ENCODE data around the gene JAK1.
"Not testable (repeated sequence)": the region's sequence is repeated elsewhere in the genome, so short reads cannot be mapped to it uniquely, and the experiment has no call there.

JAK1 gene

DNA sequence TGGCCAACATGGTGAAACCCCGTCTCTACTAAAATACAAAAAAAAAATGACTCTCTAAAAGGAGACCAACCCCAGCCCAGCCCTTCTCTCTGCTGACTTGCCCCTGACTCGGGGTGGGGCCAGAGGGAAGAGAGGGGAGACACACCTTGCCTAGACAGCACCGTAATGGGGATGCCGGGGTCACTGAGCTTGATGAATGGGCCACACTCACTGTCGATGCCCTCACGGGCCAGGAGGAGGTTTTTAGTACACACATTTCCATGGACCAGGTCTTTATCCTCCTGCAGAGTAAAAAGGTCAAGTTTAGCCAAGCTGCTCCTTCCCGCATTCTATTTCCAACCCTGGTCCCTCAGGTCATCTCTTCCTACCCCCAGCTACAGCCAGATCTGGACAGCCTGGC lies 121.7 kb downstream of the JAK1 start:
- in situ Hi-C loops (cut with MboI; ENCODE audit: low sequenced_read_pairs) = loop anchor here (25.0 kb wide), 1 partner anchor 582 kb away; no protein-coding TSS in a partner anchor

DNA sequence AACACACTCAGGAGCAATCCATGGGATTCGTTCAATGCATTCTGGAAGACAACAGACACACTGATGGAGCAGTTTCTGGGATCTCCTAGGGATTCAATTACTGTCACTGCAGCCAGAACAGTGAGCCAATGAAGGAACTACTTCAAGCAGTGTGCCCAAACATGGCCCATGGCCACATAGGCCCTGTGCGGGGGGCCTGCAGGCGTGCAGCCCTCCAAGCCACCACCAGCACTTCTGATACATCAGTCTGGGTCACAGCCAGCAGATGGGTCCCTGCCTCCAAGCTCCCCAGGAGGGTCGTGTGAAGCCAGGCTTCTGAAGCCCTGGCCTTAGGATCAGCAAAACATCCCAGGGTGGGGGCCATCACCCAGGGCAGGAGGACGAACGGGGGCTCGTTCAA lies 122.2 kb downstream of the JAK1 start:
- in situ Hi-C loops (cut with MboI; ENCODE audit: low sequenced_read_pairs) = loop anchor here (25.0 kb wide), 1 partner anchor 582 kb away; no protein-coding TSS in a partner anchor

DNA sequence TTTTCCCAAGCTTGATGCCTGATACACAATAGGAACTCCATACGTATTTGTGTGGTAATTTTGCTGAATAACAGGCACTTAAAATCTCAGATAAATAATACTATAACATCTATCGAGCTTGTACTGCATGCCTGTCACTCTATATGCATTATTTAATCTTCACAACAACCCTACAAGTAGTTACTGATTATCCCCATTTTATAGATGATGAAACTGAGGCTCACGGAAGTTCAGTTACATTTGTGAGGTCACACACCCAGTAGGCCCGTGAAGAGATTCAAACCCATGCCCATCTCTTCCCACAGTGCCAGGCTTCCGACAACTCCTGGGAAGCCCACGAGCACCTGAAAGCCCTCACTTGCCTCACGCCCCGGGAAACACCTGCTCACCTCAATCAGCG lies 122.7 kb downstream of the JAK1 start:
- in situ Hi-C loops (cut with MboI; ENCODE audit: low sequenced_read_pairs) = loop anchor here (25.0 kb wide), 1 partner anchor 581 kb away; no protein-coding TSS in a partner anchor

DNA sequence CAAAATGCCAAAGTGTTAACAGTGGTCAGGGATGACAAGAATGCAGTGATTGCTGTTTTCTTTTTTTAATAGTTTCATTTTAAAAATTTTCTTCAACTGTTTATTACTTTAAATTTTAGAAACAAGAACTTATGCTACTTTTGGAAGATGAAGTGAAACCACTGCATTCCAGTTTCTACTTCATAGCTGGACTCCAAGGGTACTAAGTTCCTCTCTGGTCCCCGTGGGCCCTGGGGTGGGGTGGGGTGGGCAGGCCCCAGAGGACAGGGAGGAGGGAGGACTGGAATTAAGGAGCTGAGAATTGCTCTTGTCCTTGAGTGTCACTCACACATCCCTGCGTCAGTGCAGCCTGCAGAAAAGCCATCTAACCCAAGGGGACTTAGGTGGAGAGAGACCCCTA lies 124.1 kb downstream of the JAK1 start:
- in situ Hi-C loops (cut with MboI; ENCODE audit: low sequenced_read_pairs) = loop anchor here (25.0 kb wide), 1 partner anchor 580 kb away; no protein-coding TSS in a partner anchor

DNA sequence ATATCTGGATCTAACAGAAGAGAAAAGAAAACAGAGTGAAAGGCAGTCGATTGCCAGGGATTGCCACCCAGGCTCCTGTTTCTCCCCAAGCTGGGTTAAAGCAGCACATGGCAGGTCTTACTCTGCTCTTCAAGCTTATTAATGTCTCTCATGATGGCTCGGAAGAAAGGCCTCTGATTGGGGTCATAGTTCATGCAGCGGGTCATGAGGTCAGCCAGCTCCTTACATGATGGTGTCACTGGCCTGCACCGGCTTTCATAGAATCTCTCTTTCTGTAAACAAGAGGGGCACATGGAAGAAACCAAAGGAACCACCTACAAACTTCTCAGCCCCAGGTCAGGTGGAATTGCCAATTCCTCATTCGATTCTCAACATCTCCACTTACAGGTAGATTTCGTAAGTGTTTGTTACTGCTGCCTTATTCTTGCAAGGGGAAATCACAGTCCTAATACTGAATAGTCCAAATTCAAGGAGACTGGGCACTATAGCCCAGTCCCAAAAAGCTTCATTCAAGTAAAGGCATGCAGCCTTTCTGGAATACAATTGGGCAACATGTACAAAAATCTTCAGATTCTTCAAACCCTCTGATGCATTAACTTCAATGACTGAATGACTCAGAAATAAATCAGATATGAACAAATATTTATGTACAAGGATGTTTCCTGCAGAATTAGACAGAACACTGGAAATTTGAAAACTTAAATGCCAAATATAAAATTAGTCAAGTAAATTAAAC lies 124.9 kb downstream of the JAK1 start:
- in situ Hi-C loops (cut with MboI; ENCODE audit: low sequenced_read_pairs) = loop anchor here (25.0 kb wide), 1 partner anchor 579 kb away; no protein-coding TSS in a partner anchor

DNA sequence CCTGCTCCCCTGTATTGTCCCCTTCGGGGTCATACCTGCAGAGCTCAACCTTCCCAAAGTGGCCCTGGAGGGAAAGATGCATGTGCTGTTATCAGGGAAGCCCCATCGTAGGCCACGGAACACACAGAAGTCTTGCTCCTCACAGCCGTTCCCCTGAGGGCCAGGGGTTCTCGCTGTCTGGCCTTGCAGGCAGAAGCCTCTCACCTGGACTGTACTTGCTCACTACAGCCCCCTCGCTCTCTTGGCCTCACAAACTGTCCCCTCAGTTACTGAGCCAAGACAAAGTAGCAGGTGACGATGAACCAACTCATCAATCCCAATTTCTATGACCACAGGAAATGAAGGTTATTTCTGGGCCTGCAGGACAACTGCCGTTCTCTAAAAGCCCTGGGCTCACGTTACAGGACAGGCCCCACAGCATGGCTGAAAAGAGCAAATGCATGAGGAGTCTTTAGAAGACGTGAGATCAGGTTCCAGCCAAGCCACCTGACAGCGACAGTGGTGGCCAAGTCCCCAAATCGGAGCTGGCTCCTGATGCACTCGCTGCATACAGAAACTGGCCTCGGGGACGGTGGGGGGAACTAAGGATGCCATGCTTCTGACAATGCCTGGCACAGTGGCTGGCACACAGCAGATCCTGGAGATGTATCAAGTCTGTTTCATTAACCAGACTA lies 126.5 kb downstream of the JAK1 start:
- in situ Hi-C loops (cut with MboI; ENCODE audit: low sequenced_read_pairs) = loop anchor here (25.0 kb wide), 1 partner anchor 578 kb away; no protein-coding TSS in a partner anchor

DNA sequence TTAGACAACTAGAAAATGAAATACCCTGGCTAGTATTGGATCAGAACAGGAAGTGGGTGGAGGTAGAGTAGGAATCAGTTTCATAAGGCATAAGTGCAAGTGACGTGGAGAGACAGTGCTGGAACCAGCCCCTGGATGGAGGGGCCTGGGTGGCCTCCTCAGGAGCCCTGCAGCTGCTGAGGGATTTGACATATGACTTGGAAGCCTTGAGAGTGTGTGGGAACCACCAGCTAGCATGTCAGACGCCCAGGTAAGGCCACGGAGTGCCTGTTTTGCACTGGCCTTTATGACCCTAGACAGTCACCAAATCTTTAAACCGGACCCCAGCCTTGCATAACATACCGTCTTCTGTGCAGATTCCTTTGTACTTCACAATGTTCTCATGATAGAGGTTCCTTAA lies 127.1 kb downstream of the JAK1 start:
- in situ Hi-C loops (cut with MboI; ENCODE audit: low sequenced_read_pairs) = loop anchor here (25.0 kb wide), 1 partner anchor 577 kb away; no protein-coding TSS in a partner anchor

DNA sequence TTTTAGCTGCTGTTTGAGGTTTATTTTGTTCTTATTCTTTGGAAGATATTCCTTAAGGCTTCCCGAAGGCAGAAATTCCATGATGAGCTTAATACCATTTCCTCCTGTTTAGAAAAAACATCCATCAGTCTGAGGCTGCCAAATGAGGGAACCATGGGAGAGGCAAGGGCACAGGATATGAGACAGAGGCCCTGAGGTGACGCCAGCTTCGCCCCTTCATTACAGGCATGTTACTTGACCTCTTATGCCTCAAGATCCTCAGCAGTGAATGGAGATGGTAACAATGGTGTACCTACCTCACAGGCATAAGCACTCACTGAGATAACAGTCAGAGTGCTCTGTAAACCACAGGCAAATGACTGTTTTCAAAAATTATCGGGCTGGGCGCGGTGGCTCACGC lies 127.9 kb downstream of the JAK1 start:
- in situ Hi-C loops (cut with MboI; ENCODE audit: low sequenced_read_pairs) = loop anchor here (25.0 kb wide), 1 partner anchor 576 kb away; no protein-coding TSS in a partner anchor

DNA sequence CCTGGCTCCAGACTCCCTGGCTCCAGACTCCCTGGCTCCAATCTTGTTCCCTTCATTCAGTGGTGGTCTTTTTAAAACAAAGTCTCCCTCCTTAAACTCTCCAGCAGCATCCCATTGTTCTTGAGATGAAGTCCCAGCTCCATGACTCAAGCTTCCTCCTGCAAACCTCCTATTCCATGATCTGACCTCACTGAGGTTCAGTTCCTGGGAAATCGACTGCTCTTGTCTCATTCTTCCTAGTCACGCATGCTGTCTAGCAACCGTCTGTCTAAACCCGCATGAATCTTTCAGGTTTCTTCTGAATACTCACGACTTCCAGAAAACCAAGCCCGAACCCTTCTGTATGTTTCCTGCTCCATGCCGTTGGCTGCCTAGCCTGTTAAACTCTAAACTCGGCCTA lies 129.5 kb downstream of the JAK1 start:
- in situ Hi-C loops (cut with MboI; ENCODE audit: low sequenced_read_pairs) = loop anchor here (25.0 kb wide), 1 partner anchor 575 kb away; no protein-coding TSS in a partner anchor

DNA sequence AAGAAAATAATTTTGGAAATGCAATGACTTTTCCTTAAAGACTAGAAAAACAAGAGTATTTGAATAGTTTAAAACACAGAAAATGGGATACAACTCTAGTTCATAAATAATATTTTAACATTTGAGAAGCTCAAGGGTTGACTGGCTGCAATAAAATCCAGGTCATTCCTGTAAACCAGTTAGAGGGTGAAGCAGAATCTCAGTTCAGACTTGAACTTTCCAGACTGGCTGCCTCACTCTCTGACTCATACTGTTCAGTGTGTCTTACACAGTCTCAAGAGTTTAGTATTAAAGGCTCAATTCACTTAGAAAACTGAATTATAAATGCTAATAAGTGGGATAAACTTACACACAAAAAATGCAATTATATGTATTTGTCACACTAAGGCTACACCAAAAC lies 131.6 kb downstream of the JAK1 start:
- in situ Hi-C loops (cut with MboI; ENCODE audit: low sequenced_read_pairs) = loop anchor here (25.0 kb wide), 1 partner anchor 572 kb away; no protein-coding TSS in a partner anchor

DNA sequence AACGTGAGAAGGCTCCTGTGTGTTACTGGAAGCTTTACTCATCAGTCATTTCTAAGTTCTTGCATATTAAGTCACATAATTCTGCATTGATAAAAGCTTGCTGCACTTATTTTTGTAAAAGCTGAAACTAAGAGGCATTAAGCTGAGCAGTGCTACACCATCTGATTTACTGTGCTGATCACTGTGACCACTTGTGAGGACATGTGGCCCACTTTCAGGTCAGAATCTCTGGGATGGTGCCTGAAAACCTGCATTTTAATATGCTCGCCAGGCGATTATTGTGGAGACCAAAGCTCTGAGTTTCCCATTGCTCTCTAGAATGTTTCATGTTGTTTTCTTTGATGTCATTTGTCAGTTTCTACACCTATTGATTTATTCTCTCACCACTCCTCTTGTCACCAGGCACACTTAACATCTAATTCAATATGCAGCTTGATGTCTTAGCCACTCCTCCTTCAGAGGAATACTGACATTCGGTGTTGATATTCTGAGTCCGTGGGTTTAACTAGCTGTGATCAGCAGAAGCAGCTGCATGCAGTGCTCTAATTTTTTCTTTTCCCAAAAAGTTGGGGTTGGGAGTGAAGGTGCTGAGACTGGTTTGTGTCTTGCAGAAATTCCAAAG lies 136.2 kb downstream of the JAK1 start:
- in situ Hi-C loops (cut with MboI; ENCODE audit: low sequenced_read_pairs) = loop anchor here (25.0 kb wide), 1 partner anchor 568 kb away; no protein-coding TSS in a partner anchor

DNA sequence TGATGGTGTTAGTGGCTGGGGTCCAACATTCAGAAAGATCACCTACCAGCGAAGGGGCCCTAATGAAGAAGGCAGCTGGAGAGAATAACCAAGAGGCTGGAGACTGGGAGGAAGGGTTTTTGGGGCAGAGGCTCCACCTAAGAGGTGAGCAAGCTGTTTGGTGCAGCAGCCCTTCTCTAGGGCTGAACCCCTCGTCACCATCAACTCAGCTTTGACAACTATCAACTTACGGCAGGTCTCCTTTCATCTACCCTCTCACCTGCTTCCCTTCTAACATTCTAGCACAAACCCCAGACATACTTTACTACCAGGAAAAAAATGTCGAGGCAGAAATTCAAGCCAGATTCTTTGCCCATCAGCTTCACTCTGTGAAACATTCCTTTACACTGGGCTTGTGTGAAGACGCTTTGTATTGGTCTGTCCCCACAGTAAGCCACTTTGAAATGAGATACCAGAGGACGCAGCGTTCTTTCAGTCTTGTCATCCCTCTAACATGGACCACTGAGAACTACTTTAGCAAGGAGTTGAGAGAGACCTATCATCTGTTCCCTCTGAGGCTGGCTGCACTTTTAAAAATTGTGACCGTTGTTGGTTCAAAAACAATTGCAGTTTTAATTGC lies 136.8 kb downstream of the JAK1 start:
- in situ Hi-C loops (cut with MboI; ENCODE audit: low sequenced_read_pairs) = loop anchor here (25.0 kb wide), 1 partner anchor 567 kb away; no protein-coding TSS in a partner anchor

DNA sequence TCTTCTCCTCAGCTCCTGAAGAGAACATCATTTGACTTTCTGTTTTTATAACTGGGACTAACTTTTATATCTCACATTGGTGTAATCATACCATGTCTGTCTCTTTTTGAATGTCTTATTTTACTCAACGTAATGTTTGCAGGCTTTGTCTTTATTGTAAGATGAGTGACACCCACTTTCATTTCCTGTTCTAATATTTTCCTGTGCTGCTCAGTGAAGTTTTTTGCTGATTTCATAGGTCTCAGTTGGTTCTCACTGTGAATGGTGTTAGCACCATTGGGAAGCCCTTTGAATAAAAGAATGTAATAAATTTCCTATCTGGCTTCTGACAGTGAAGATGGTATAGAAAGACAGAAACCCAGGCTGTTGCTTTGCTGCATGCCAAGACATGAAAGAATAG lies 137.5 kb downstream of the JAK1 start:
- in situ Hi-C loops (cut with MboI; ENCODE audit: low sequenced_read_pairs) = loop anchor here (25.0 kb wide), 1 partner anchor 567 kb away; no protein-coding TSS in a partner anchor

DNA sequence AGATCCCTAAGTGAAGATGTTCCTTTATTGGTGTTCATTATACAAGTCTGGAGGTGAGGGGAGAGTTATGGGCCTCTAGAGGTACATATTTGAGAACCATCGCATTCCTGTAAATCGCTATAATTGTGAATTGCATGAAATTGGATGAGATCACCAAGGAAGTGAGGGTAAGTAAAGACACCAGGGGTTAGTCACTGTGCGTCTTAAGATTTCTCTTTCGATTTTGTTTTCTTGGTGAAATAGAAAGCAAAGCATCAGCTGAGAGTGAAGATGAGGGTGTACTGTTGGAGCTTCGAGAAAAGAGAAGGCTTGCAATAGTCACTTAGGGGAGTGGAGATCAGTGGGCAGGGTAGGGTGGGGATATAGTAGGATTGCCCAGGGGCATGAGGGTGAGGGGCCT lies 139.4 kb downstream of the JAK1 start:
- in situ Hi-C loops (cut with MboI; ENCODE audit: low sequenced_read_pairs) = loop anchor here (25.0 kb wide), 1 partner anchor 565 kb away; no protein-coding TSS in a partner anchor

DNA sequence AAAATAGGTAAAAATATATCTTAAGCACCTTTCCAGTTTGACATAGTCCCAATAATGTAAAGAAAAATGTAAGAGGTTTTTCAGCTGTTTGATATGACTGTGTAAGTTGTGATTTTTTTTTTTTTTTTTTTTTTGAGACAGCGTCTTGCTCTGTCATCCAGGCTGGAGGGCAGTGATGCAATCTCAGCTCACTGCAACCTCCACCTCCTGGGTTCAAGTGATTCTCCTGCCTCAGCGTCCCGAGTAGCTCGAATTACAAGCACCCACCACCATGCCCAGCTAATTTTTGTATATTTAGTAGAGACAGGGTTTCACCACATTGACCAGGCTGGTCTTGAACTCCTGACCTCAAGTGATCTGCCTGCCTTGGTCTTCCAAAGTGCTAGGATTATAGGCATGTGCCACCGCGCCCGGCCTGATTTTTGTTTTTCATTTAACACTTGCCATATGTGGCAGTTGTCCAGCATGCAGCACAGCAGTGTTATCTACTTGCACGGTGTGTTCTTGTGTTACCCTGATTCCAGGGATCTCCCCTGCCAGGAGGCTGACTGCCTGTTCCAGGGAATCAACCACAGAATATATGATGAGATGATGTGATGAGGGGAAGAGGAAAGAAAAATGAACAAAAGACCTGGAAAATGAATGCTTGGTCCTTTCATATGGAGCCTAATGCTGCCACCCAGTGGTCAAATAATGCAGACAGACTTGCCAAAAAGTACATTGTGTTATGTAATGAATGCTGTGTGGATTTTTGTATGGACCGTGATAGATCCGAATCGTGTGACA lies 142.5 kb downstream of the JAK1 start:
- in situ Hi-C loops (cut with MboI; ENCODE audit: low sequenced_read_pairs) = no loop called here

DNA sequence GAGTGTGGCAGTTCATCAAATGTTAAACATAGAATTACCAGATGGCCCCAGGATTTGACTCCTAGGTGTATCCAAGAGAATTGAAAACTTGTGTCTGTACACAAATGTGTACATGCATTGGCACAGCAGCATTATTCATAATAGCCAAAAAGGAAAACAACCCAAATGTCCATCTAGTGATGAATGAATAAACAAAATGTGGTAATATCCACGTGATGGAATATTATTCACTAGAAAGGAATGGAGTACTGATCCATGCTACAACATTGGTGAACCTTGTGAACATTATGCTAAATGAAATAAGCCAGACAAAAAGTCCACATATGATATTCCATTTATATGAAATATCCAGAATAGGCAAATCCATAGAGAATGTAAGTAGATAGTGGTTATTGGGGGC lies 143.7 kb downstream of the JAK1 start:
- in situ Hi-C loops (cut with MboI; ENCODE audit: low sequenced_read_pairs) = no loop called here

DNA sequence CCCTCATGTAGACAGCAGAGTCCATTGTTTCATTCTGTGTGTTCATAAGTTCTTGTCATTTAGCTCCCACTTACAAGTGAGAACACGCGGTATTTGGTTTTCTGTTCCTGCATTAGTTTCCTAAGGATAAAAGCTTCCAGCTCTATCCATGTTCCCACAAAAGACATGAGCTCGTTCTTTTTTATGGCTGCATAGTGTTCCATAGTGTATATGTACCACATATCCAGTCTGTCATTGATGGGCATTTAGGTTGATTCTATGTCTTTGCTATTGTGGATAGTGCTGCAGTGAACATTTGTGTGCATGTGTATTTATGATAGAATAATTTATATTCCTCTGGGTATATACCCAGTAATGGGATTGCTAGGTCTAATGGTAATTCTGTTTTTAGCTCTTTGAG lies 145.8 kb downstream of the JAK1 start:
- in situ Hi-C loops (cut with MboI; ENCODE audit: low sequenced_read_pairs) = not testable (repeated sequence)

DNA sequence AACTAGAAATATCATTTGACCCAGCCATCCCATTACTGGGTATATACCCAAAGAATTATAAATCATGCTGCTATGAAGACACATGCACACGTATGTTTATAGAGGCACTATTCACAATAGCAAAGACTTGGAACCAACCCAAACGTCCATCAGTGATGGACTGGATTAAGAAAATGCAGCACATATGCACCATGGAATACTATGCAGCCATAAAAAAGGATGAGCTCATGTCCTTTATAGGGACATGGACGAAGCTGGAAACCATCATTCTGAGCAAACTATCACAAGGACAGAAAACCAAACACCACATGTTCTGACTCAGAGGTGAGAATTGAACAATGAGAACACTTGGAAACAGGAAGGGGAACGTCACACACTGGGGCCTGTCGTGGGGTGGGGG lies 149.0 kb downstream of the JAK1 start:
- in situ Hi-C loops (cut with MboI; ENCODE audit: low sequenced_read_pairs) = not testable (repeated sequence)

DNA sequence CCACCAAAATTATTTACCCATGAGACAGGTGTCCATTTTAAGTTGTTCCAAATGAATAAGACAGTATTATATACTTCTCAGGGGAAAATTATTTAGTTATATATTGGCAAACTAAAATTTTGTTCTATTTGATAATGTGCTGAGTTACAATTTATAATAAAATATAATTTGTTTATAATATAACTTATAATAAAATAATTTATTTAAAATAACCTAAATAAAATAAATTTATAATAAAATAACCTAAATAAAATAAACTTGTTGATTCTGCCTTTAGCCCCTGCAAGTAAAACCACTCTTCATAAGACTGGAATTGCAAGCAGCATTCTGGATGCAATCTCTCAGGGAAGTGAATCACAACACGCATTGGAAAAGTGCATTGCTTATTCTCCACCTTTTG lies 151.9 kb downstream of the JAK1 start:
- in situ Hi-C loops (cut with MboI; ENCODE audit: low sequenced_read_pairs) = no loop called here

DNA sequence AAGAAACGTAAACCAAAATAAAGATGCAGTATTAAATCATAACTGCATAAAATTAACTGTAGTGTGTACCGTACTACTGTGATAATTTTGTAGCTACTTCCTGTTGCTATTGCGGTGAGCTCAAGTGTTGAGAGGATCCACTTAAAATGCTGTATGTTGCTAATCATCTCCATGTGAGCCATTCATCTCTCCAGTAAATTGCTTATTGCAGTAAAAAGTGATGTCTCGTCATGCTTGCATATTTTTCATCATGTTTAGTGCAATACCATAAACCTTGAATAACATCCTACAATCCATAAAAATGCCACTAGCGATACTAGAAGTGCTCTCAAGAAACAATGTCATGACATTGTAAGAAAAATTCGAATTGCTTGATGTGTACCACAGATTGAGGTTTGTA lies 155.2 kb downstream of the JAK1 start:
- in situ Hi-C loops (cut with MboI; ENCODE audit: low sequenced_read_pairs) = no loop called here
